ENCODE results near the gene STC2. TPM values are rescaled to one million over a fixed set of nuclear protein-coding genes. Genes with fewer than 3 reads are reported as not detected.

The STC2 gene
- total RNA-seq, 3 donors from 2014 or later, result 12.8 to 502 (median 347) TPM

- H3K4me1 ChIP-seq, result no peaks in the 10 kb centered on the region
- TF ChIP-seq, protein P1, sequence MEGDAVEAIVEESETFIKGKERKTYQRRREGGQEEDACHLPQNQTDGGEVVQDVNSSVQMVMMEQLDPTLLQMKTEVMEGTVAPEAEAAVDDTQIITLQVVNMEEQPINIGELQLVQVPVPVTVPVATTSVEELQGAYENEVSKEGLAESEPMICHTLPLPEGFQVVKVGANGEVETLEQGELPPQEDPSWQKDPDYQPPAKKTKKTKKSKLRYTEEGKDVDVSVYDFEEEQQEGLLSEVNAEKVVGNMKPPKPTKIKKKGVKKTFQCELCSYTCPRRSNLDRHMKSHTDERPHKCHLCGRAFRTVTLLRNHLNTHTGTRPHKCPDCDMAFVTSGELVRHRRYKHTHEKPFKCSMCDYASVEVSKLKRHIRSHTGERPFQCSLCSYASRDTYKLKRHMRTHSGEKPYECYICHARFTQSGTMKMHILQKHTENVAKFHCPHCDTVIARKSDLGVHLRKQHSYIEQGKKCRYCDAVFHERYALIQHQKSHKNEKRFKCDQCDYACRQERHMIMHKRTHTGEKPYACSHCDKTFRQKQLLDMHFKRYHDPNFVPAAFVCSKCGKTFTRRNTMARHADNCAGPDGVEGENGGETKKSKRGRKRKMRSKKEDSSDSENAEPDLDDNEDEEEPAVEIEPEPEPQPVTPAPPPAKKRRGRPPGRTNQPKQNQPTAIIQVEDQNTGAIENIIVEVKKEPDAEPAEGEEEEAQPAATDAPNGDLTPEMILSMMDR (IDR thresholded peaks at IDR 0.05), result no peak
- peak in 1 of 3 donors; percentile 10 for TF ChIP-seq POLR2AphosphoS5 (IDR thresholded peaks at IDR 0.05)
- no peaks in the 10 kb centered on the region for H3K9me3 ChIP-seq
- H3K36me3 ChIP-seq, result no peaks in the 10 kb centered on the region
- DNase-seq (ENCODE audit: low spot score in 2 of 2), result no peak
- H3K27ac ChIP-seq, result peak overlapping the region; percentile 3 to 69
- H3K4me3 ChIP-seq, result peak overlapping the region in 2 of 3 donors; percentile 63 to 78
- H3K27me3 ChIP-seq, result peaks cover 0 to 29% of the 10 kb centered on the region in 2 donors
- intact Hi-C loops (cut with DNase I; ENCODE audit: low total_unique reads), result loop anchor here (5.0 kb wide), 1 partner anchor 168 kb away; no protein-coding TSS in a partner anchor
Observed at GRCh38 chr5:173324115-173325001, 3.9 kb downstream of the STC2 start.

DNA sequence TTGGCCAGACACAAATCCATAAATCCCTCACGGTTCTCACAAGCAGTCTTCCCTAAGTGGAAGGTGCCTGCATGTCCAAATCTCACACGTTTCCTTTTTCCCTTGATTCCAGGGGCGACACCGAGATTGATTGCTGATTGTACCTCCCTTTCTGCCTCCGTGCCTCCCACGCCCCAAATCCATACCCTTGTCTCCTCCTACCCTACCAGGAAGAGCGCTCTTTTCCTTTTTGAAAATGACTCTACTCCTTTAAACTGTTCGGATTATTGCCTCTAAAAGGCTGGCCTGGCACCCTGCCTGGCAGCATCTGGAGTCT is 4.5 kb downstream of the STC2 start:
- Histone ChIP-seq H3K4me3 (peak overlapping the region in 2 of 3 donors; percentile 63 to 78), H3K27ac (peak overlapping the region in 1 of 2 donors; percentile 69), H3K36me3 (no peaks in the 10 kb centered on the region), H3K27me3 (peaks cover 0 to 24% of the 10 kb centered on the region in 2 donors), H3K9me3 (no peaks in the 10 kb centered on the region), H3K4me1 (no peaks in the 10 kb centered on the region)
- intact Hi-C loops (cut with DNase I; ENCODE audit: low total_unique reads), result no loop called here
- no peak for DNase-seq (ENCODE audit: low spot score in 2 of 2)
- TF ChIP-seq POLR2A (IDR thresholded peaks at IDR 0.05), result no peak
- TF ChIP-seq, protein P1 (IDR thresholded peaks at IDR 0.05), result no peak
- TF ChIP-seq POLR2AphosphoS5 (IDR thresholded peaks at IDR 0.05), result no peak

DNA sequence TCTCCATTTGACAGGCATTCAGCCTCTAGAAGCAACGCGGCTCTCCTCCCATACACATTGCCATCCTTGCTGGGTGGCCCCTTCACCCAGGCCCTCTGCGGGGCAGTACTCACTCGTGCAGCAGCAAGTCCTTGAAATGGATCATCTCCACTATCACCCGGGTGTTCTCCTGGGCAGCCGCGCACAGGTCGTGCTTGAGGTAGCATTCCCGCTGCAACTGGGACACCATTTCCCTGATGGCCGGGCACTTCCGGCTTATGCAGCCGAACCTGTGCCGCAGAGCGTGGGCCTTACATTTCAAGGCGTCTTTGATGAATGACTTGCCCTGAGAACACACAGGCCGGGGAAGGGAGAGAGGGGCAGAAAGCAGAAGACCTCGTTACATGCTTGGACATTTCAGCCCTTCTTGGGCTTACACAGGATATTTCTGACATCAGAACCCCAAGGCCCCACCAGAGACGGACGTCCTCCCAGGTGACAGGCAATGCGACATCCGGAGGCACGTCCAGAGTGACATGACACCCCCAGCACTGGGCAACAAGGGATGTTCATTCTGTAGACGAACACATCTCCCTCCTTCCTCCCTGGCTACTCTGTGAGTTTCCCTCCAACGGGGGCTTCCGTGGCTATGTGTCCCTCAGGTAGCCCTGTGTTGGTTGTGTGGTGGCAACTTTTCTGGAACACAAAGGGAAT is 5.0 kb downstream of the STC2 start:
- intact Hi-C loops (cut with DNase I; ENCODE audit: low total_unique reads), result no loop called here
- H3K27ac ChIP-seq, result peak overlapping the region in 1 of 2 donors; percentile 69
- no peaks in the 10 kb centered on the region for H3K4me1 ChIP-seq
- DNase-seq (ENCODE audit: low spot score in 2 of 2), result no peak
- H3K4me3 ChIP-seq, result peak overlapping the region in 1 of 3 donors; percentile 78
- peaks cover 0 to 21% of the 10 kb centered on the region in 2 donors for H3K27me3 ChIP-seq
- no peaks in the 10 kb centered on the region for H3K36me3 ChIP-seq
- no peaks in the 10 kb centered on the region for H3K9me3 ChIP-seq
- TF ChIP-seq POLR2A (IDR thresholded peaks at IDR 0.05) (no peak), POLR2AphosphoS5 (IDR thresholded peaks at IDR 0.05) (no peak)
- TF ChIP-seq, protein P1 (IDR thresholded peaks at IDR 0.05), result no peak

DNA sequence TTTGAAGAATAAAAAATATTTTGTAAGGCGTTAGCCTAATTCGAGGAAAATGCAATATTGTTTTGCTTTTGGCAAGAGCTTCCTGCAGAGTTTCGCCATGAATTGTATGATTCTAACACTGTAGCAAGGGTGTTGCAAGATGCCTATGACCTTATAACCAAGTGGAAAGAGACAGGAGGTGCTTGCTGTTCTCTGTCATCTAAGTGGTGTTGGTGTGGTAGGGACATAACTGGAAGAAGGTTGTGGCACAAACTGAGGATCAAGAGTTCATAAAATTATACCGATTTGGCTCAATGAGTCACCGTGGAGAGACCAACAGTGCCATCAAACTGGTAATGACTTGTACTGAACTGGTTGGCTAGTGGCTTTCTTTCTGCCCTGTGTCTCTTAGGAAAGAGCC is 6.3 kb downstream of the STC2 start:
- Histone ChIP-seq H3K4me1 (no peaks in the 10 kb centered on the region), H3K36me3 (no peaks in the 10 kb centered on the region), H3K27me3 (peaks cover 0 to 7% of the 10 kb centered on the region in 2 donors), H3K4me3 (no peak overlapping the region), H3K9me3 (no peaks in the 10 kb centered on the region), H3K27ac (no peak overlapping the region)
- TF ChIP-seq POLR2A (IDR thresholded peaks at IDR 0.05) (no peak), POLR2AphosphoS5 (IDR thresholded peaks at IDR 0.05) (no peak)
- TF ChIP-seq, protein P1 (IDR thresholded peaks at IDR 0.05), result no peak
- intact Hi-C loops (cut with DNase I; ENCODE audit: low total_unique reads), result no loop called here
- DNase-seq (ENCODE audit: low spot score in 2 of 2), result no peak

- H3K36me3 ChIP-seq, result no peaks in the 10 kb centered on the region
- H3K27ac ChIP-seq, result peak overlapping the region; percentile 36 to 68
- DNase-seq (ENCODE audit: low spot score in 2 of 2), result peak in 1 of 2 donors; percentile 58
- TF ChIP-seq, protein P1 (IDR thresholded peaks at IDR 0.05), result no peak
- TF ChIP-seq POLR2AphosphoS5 (IDR thresholded peaks at IDR 0.05), result peak in 1 of 3 donors; percentile 26
- intact Hi-C loops (cut with DNase I; ENCODE audit: low total_unique reads), result no loop called here
- no peaks in the 10 kb centered on the region for H3K4me1 ChIP-seq
- no peaks in the 10 kb centered on the region for H3K9me3 ChIP-seq
- no peaks in the 10 kb centered on the region for H3K27me3 ChIP-seq
- no peak overlapping the region for H3K4me3 ChIP-seq
Observed at GRCh38 chr5:173320259-173320658, 8.0 kb downstream of the STC2 start.
